ENCODE results near the gene NOS3.
"Not testable (repeated sequence)": the region's sequence is repeated elsewhere in the genome, so short reads cannot be mapped to it uniquely, and the experiment has no call there.

The NOS3 gene

DNA sequence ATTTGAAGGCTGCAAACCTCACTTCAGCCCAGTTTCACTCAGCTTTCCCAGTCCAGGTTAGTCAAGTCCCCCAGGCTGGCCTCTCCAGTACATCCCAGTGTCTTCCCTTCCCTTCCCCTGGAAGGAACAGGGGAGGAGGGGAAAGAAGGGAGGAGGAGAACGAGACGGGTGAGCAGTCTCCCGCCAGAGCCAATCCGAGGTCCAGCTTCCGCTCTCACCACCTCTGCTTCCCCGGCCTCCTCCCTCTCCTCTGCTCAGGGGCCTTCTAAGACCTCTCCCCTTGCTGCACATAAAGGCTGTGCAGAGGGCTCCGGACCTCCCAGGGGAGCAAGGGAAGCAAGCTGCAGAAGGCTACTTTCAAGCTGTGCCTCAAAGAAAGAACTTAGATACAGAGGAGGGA lies 29.4 kb downstream of the NOS3 start:
- no peak overlapping the region for H3K4me3 ChIP-seq
- peaks cover 13% of the 10 kb centered on the region for H3K4me1 ChIP-seq
- no peaks in the 10 kb centered on the region for H3K9me3 ChIP-seq
- H3K36me3 ChIP-seq (replicated peaks) = no peaks in the 10 kb centered on the region
- in situ Hi-C loops (cut with MboI; ENCODE audit: low sequenced_read_pairs) = no loop called here
- DNase-seq (ENCODE audit: low spot score in 2 of 2) = peak in 1 of 2 experiments; percentile 51
- H3K27me3 ChIP-seq (ENCODE audit: low read depth) = no peaks in the 10 kb centered on the region

DNA sequence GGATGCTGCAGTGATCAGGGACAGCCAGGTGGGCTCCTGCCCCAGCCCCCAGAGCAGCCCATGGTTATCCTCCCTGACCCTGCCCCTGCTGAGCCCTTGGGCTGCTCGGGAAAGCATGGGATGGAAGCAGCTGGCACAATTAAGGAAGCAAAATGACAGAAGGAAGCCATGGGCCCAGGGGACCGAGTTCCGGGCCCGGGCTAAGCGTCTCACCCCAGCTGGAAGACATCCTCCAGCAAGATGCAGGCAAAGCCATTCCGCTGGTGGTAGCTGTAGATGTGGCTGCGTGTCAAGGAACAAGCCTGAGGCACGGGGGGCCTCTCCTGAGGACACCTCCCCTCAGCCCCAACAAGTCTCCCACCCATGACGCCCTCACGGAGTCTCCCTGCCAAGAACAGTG lies 32.4 kb downstream of the NOS3 start:
- Histone ChIP-seq H3K9me3 (no peaks in the 10 kb centered on the region), H3K27me3 (ENCODE audit: low read depth) (no peaks in the 10 kb centered on the region), H3K4me1 (peaks cover 25% of the 10 kb centered on the region), H3K4me3 (no peak overlapping the region), H3K36me3 (replicated peaks) (no peaks in the 10 kb centered on the region)
- in situ Hi-C loops (cut with MboI; ENCODE audit: low sequenced_read_pairs) = no loop called here
- DNase-seq (ENCODE audit: low spot score in 2 of 2) = no peak

DNA sequence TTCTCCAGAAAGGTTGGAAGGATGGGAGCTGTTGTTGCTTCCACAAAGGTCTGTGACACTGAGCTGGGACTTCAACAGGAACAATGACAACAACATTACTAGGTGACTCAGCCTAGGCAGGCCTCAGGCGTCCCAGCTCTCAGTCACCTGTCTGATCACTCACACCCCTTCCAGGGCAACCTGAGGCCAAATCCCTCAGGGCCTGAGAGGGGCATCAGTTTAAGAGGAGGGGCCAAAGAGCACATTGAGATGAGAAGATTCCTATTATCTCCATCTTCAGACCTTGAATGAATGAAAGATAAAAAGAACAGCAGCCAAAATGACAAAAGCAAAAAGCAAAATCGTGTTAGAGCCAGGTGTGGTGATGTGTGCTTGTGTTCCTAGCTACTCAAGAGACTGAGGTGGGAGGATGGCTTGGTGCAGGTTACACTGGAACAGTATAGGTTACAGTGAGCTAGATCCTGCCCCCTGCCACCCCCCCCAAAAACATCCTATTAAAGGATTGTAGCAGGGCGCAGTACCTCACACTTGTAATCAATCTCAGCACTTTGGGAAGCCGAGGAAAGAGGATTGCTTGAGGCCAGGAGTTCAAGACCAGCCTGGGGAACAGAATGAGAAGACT lies 33.7 kb downstream of the NOS3 start, which contains the start of gene ATG9B:
Gene ATG9B, minus strand, starts transcription at position 60 of the 622 bp plus-strand sequence. CDS start 71 bp downstream, outside the sequence.
- H3K36me3 ChIP-seq (replicated peaks) = no peaks in the 10 kb centered on the region
- no peaks in the 10 kb centered on the region for H3K9me3 ChIP-seq
- DNase-seq (ENCODE audit: low spot score in 2 of 2) = no peak
- no peaks in the 10 kb centered on the region for H3K27me3 ChIP-seq (ENCODE audit: low read depth)
- H3K4me3 ChIP-seq = no peak within 1 kb of the TSS
- in situ Hi-C loops (cut with MboI; ENCODE audit: low sequenced_read_pairs) = no loop called here
- H3K4me1 ChIP-seq = peaks cover 25% of the 10 kb centered on the region

DNA sequence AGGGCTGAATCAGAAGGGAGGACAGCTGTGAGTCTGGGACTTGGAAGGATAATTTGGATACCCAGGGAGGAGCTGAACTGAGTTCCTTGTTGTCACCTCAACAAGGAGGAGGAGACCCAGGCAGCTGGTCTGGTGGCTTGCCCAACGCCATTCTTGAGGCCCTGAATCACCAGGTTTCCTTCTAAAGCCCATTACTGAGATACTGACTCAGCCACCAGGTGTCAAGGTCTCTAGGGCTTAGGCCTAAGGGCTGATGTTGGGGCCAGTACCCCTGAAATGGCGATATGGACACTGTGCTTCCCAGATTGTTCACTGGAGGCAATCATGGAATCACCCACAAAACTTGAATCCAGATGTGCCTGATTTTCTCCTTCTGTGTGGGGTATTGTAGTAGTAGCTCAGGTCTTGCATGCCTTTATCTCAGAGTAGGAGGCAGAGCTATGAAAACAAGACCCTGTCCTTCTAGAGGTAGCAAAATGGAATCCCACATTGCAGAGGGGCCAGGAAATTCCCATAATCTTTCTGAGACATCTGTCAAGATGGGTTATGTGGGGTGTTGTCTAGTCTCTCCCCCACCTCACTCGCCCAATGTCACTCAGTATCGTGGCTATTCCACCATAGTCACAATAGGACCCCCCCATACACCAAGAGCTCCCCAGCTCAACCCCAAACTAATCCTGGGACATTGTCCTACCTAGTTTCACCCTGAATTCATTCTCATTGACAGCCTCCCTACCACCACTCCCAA lies 35.3 kb downstream of the NOS3 start:
- Histone ChIP-seq H3K4me1 (peaks cover 20% of the 10 kb centered on the region), H3K36me3 (replicated peaks) (no peaks in the 10 kb centered on the region), H3K27me3 (ENCODE audit: low read depth) (no peaks in the 10 kb centered on the region), H3K9me3 (no peaks in the 10 kb centered on the region), H3K4me3 (no peak overlapping the region)
- DNase-seq (ENCODE audit: low spot score in 2 of 2) = no peak
- in situ Hi-C loops (cut with MboI; ENCODE audit: low sequenced_read_pairs) = no loop called here

DNA sequence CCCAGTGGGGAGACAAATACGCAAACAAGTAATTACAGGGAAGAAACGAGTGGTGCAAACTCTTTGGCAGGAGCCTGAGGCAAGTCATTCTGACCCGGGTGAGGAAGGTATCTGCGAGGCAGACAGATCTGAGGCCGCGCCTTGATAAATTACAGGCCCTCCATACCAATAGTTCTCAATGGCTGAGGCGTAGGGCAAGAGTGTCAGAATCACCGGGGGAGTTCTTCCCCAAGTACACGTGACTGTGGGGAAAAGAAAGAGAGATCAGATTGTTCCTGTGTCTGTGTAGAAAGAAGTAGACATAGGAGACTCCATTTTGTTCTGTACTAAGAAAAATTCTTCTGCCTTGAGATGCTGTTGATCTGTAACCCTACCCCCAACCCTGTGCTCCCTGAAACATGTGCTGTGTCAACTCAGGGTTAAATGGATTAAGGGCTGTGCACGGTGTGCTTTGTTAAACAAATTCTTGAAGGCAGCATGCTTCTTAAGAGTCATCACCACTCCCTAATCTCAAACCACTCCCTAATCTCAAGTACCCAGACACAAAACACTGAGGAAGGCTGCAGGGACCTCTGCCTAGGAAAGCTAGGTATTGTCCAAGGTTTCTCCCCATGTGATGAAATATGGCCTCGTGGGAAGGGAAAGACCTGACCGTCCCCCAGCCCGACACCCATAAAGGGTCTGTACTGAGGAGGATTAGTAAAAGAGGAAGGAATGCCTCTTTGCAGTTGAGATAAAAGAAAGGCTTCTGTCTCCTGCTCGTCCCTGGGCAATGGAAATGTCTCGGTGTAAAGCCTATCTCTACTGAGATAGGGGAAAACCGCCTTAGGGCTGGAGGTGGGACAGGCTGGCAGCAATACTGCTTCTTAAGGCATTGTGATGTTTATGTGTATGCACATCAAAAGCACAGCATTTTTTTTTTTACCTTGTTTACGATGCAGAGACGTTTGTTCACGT lies 36.2 kb downstream of the NOS3 start:
- H3K4me3 ChIP-seq = peak overlapping the region; percentile 96
- in situ Hi-C loops (cut with MboI; ENCODE audit: low sequenced_read_pairs); H3K27me3 ChIP-seq (ENCODE audit: low read depth); H3K9me3 ChIP-seq; H3K36me3 ChIP-seq (replicated peaks): not testable (repeated sequence)
- peak; percentile 77 to 93 for DNase-seq (ENCODE audit: low spot score in 2 of 2)
- peaks cover 20% of the 10 kb centered on the region for H3K4me1 ChIP-seq

DNA sequence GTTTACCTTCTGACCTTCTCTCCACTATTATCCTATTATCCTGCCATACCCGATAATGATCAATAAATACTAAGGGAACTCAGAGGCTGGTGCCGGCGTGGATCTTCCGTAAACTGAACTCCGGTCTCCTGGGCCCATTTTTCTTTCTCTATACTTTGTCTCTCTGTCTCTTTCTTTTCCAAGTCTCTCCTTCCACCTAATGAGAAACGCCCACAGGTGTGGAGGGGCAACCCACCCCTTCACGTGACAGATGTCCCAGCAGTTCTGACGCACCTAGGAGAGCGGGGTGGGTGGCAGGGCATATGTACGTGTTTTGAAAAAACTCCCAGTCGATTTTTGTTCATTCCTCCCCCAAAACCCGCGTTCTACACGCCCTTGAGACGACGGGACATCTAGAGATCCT lies 36.9 kb downstream of the NOS3 start:
- DNase-seq (ENCODE audit: low spot score in 2 of 2); in situ Hi-C loops (cut with MboI; ENCODE audit: low sequenced_read_pairs); H3K36me3 ChIP-seq (replicated peaks); H3K9me3 ChIP-seq; H3K27me3 ChIP-seq (ENCODE audit: low read depth): not testable (repeated sequence)
- Histone ChIP-seq H3K4me1 (peaks cover 20% of the 10 kb centered on the region), H3K4me3 (peak overlapping the region; percentile 96)

DNA sequence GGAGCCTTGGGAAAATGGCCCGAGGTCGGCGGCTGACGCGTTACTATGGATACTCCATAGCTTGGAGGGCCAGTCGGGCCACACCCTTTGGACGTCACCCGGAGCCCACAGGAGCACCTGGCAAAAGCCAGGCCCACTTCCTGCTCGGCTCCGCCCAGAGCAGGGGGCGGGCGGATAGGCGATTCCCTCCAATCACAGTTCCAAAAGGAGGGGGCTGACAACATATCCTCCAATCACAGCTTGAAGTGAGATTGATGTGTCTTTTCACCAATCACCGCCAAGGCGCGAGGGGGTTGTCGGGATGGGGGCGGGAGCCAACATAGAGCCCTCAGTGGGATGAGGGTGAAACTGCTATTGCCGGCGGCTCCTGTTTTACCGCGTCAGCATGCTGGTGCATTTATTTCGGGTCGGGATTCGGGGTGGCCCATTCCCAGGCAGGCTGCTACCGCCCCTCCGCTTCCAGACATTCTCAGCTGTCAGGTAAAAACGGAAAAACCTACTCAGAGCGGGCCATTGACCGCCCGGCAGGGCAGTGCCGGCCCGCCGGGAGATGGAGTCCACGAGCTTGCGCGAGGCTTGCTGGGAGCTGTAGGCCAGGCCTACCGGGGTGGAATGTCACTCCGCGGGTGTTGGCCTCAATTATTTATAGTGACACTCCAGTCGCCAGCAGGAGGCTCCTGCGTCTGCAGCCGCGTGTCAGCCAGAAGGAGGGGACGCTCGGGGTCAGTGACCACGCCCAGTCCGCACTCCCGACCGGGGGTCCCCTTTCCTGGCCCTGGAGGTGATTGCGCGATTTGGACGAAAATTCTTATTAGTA lies 37.5 kb downstream of the NOS3 start, which contains the start of gene ABCB8:
Gene ABCB8, plus strand, starts transcription at position 320 of the 817 bp plus-strand sequence. Its CDS starts 66 bp downstream, at position 386.
- H3K36me3 ChIP-seq (replicated peaks) = peaks cover 3% of the 10 kb centered on the region; the same call in 1 of the 2 replicates
- H3K27me3 ChIP-seq (ENCODE audit: low read depth) = no peaks in the 10 kb centered on the region
- in situ Hi-C loops (cut with MboI; ENCODE audit: low sequenced_read_pairs) = no loop called here
- peak within 1 kb of the TSS; percentile 96 for H3K4me3 ChIP-seq
- H3K9me3 ChIP-seq = no peaks in the 10 kb centered on the region
- H3K4me1 ChIP-seq = peaks cover 20% of the 10 kb centered on the region
- peak; percentile 97 to 99 for DNase-seq (ENCODE audit: low spot score in 2 of 2)

DNA sequence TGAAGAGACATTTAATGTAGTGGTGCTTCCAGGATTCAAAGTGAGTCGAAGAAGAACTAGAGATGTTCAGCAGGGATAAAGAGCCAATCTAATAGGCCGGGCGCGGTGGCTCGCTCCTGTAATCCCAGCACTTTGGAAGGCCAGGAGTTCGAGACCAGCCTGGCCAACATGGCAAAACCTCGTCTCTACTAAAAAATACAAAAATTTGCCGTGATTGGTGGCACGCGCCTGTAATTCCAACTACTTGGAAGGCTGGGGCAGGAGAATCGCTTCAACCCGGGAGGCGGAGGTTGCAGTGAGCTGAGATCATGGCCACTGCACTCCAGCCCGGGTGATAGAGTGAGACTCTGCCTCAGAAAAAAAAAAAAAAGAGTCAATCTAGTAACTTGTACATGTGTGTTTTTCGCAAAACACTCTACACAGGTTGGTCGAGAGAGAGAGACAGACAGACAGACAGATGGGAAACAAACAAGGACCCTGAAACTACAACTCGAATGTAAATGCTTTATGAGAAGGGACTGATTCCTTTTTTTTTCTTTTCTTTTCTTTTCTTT lies 38.2 kb downstream of the NOS3 start:
- H3K9me3 ChIP-seq = no peaks in the 10 kb centered on the region
- peaks cover 3% of the 10 kb centered on the region; the same call in 1 of the 2 replicates for H3K36me3 ChIP-seq (replicated peaks)
- H3K4me3 ChIP-seq = peak overlapping the region; percentile 96
- peaks cover 20% of the 10 kb centered on the region for H3K4me1 ChIP-seq
- DNase-seq (ENCODE audit: low spot score in 2 of 2) = no peak
- no peaks in the 10 kb centered on the region for H3K27me3 ChIP-seq (ENCODE audit: low read depth)
- in situ Hi-C loops (cut with MboI; ENCODE audit: low sequenced_read_pairs) = no loop called here

DNA sequence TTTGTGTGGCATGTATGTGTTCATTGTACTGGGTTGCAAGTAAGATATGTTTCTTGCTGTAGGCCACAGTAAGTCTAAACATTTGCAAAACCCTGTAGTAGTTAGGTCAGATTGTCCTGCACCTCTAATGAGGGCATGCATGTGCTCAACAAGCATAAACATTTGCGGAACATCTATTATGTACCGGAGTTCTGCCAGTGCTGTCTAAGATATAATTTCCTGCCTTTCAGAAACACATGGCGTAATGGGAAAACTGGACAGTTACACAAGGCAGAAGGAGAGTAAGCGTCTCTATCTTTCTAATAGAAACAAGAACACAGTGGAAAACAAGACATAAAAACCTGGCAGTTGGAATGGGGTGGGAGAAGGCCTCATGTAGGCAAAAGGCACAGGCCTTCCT lies 40.2 kb downstream of the NOS3 start:
- Histone ChIP-seq H3K36me3 (replicated peaks) (peaks cover 11% of the 10 kb centered on the region), H3K27me3 (ENCODE audit: low read depth) (no peaks in the 10 kb centered on the region), H3K4me3 (no peak overlapping the region), H3K4me1 (peaks cover 20% of the 10 kb centered on the region), H3K9me3 (no peaks in the 10 kb centered on the region)
- in situ Hi-C loops (cut with MboI; ENCODE audit: low sequenced_read_pairs) = no loop called here
- no peak for DNase-seq (ENCODE audit: low spot score in 2 of 2)

DNA sequence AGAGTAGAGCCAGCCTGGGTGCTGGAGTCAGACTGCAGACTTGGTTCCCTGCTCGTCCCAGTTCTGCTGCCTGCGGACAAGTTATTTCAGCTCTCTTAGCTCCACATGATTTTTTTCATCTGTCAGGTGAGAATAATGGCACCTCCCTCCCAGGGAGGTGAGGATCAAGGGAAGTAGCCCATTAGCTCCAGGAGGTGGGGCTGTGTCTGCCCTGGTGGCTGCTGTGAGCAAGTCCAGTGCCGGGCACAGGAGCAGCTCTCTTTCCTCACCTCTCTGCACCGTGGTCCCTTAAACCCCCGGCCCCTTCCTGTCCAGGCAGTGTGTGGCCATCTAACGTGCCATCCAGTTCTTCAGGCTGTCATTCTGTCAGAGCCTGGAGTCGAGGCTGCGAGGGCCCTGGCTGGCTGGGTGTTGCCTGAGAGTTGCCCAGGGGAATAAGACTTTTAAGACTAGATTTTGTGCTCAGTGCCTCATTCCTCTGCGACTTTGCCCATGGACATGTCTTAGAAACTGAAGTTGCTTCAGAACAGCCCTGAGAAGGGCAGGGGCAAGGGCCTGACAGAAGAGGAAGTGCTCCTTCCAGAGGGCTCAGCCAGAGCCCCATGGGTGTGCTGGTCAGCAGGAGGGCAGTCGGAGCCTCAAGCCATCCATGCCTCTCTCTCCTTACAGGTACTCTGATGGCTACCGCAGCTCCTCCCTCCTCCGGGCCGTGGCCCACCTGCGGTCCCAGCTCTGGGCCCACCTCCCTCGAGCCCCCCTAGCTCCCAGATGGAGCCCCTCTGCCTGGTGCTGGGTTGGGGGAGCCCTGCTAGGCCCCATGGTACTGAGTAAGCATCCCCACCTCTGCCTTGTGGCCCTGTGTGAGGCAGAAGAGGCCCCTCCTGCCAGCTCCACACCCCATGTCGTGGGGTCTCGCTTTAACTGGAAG lies 42.4 kb downstream of the NOS3 start:
- Histone ChIP-seq H3K4me3 (no peak overlapping the region), H3K9me3 (no peaks in the 10 kb centered on the region), H3K4me1 (peaks cover 4% of the 10 kb centered on the region), H3K36me3 (replicated peaks) (peaks cover 11% of the 10 kb centered on the region), H3K27me3 (ENCODE audit: low read depth) (no peaks in the 10 kb centered on the region)
- in situ Hi-C loops (cut with MboI; ENCODE audit: low sequenced_read_pairs) = no loop called here
- DNase-seq (ENCODE audit: low spot score in 2 of 2) = no peak

DNA sequence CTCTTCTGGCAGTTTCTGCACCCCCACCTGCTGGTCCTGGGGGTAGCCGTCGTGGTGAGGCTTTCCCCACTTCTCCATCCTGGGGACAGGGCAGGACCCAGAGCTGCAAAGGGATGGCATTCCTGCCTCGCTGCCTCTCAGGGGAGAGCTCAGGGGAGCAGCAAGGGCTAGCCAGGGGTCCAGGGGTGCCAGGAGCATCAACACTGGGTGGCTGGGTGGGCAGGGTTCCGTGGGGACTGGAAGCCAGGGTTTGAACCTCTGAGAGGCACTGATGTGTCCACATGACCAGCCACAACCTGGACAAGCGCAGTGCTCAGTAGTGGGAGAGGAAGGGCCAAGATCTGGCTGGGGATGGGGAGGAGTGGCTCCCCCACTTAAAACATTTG lies 43.0 kb downstream of the NOS3 start:
- in situ Hi-C loops (cut with MboI; ENCODE audit: low sequenced_read_pairs) = no loop called here
- peaks cover 3% of the 10 kb centered on the region for H3K4me1 ChIP-seq
- no peak for DNase-seq (ENCODE audit: low spot score in 2 of 2)
- peaks cover 11% of the 10 kb centered on the region for H3K36me3 ChIP-seq (replicated peaks)
- no peaks in the 10 kb centered on the region for H3K27me3 ChIP-seq (ENCODE audit: low read depth)
- no peak overlapping the region for H3K4me3 ChIP-seq
- H3K9me3 ChIP-seq = no peaks in the 10 kb centered on the region
